K562 (cell line): ENCODE results near the gene RPN1. TPM values are rescaled to one million over a fixed set of nuclear protein-coding genes. Genes with fewer than 3 reads are reported as not detected.

ENCODE experiments used
- BDP1 ChIP-seq: IDR thresholded peaks from 3 replicates; pipeline ENCODE4 v1.6.1; 2011; ENCODE audit not compliant: insufficient read length, insufficient read depth
- BRD9 ChIP-seq: fragments of 450-650 bp; IDR thresholded peaks from 2 replicates; pipeline ENCODE4 v1.6.1; 2018; ENCODE audit warnings: low read depth; ENCODE audit not compliant: partially characterized antibody
- CBX1 ChIP-seq: sonication (generic); IDR thresholded peaks from 2 replicates; pipeline ENCODE4 v1.6.1; 2016; ENCODE audit warnings: antibody characterized with exemption, low read depth, mild to moderate bottlenecking
- CCAR2 ChIP-seq: fragments of 200-400 bp; formaldehyde crosslinking; IDR thresholded peaks from 2 replicates; pipeline ENCODE4 v1.6.1; 2017; ENCODE audit warnings: mild to moderate bottlenecking, low read depth, low read length
- CTCF ChIP-seq, 3 experiments: IDR thresholded peaks in 2 of 3; conservative IDR thresholded peaks in 1 of 3; 2 replicates each; pipeline ENCODE4 v1.5.1; 2011 to 2012; ENCODE audit warnings: low read length in 3 of 3, mild to moderate bottlenecking in 3 of 3, control low read depth in 2 of 3, improper control_type of control experiment in 1 of 3, inconsistent platforms in 1 of 3, low read depth in 1 of 3, mixed read lengths in 1 of 3, moderate library complexity in 1 of 3; ENCODE audit not compliant: insufficient read depth in 2 of 3
- CTCFL ChIP-seq: IDR thresholded peaks from 2 replicates; pipeline ENCODE4 v1.6.1; 2011; ENCODE audit warnings: borderline replicate concordance, low read depth, mild to moderate bottlenecking, moderate library complexity, low read length; ENCODE audit not compliant: insufficient read depth, poor library complexity, severe bottlenecking
- DEAF1 ChIP-seq: fragments of 450-650 bp; formaldehyde crosslinking; IDR thresholded peaks from 2 replicates; pipeline ENCODE4 v1.4.0; 2020; ENCODE audit warnings: mild to moderate bottlenecking, moderate library complexity
- E2F1 ChIP-seq: sonication (generic); formaldehyde crosslinking; IDR thresholded peaks from 2 replicates; pipeline ENCODE4 v1.8.1; 2023; ENCODE audit warnings: mild to moderate bottlenecking, missing genetic modification reagents, moderate library complexity
- EGR1 ChIP-seq: fragments of 450-650 bp; conservative IDR thresholded peaks from 2 replicates; pipeline ENCODE4 v1.6.1; 2017; ENCODE audit warnings: mild to moderate bottlenecking
- FOXK1 ChIP-seq: sonication (generic); formaldehyde crosslinking; IDR thresholded peaks from 2 replicates; pipeline ENCODE4 v1.8.0; 2022; ENCODE audit warnings: missing genetic modification reagents, mild to moderate bottlenecking, borderline replicate concordance
- HDAC2 ChIP-seq: fragments of 450-650 bp; IDR thresholded peaks from 2 replicates; pipeline ENCODE4 v1.6.1; 2016; ENCODE audit warnings: mild to moderate bottlenecking
- MAFK ChIP-seq: IDR thresholded peaks from 2 replicates; pipeline ENCODE4 v1.6.1; 2011; ENCODE audit warnings: low read length, improper control_type of control experiment
- MEF2D ChIP-seq: conservative IDR thresholded peaks from 2 replicates; pipeline ENCODE4 v1.6.1; 2016; ENCODE audit warnings: low read depth, missing genetic modification characterization, missing compliant biosample characterization
- MEIS2 ChIP-seq: fragments of 450-650 bp; IDR thresholded peaks from 2 replicates; pipeline ENCODE4 v1.6.1; 2014; ENCODE audit warnings: mild to moderate bottlenecking; ENCODE audit not compliant: partially characterized antibody
- NCOA2 ChIP-seq, 2 experiments: fragments of 450-650 bp; IDR thresholded peaks; 2 replicates each; pipeline ENCODE4 v1.6.1; 2018; ENCODE audit warnings: mild to moderate bottlenecking in 2 of 2, moderate library complexity in 1 of 2; ENCODE audit not compliant: partially characterized antibody in 2 of 2
- NFIX ChIP-seq: fragments of 250-450 bp; sonication (Bioruptor Pico); IDR thresholded peaks from 2 replicates; pipeline ENCODE4 v1.4.0; 2020; ENCODE audit warnings: low read depth, mild to moderate bottlenecking, moderate library complexity
- PTTG1 ChIP-seq: fragments of 450-650 bp; IDR thresholded peaks from 2 replicates; pipeline ENCODE4 v1.6.1; 2016; ENCODE audit warnings: low read depth, mild to moderate bottlenecking, missing genetic modification characterization, missing compliant biosample characterization
- RBFOX2 ChIP-seq: fragments of 200-400 bp; formaldehyde crosslinking; IDR thresholded peaks from 2 replicates; pipeline ENCODE4 v1.6.1; 2017; ENCODE audit warnings: low read depth, mild to moderate bottlenecking, low read length, moderate library complexity
- RCOR1 ChIP-seq, 2 experiments: IDR thresholded peaks; 2 replicates each; pipeline ENCODE4 v1.6.1; 2012; ENCODE audit warnings: low read depth in 2 of 2, low read length in 2 of 2, borderline replicate concordance in 1 of 2, improper control_type of control experiment in 1 of 2
- SP1 ChIP-seq: sonication (generic); formaldehyde crosslinking; IDR thresholded peaks from 2 replicates; pipeline ENCODE4 v1.8.1; 2022; ENCODE audit warnings: mild to moderate bottlenecking, missing genetic modification reagents
- ZFP1 ChIP-seq: fragments of 450-650 bp; formaldehyde crosslinking; IDR thresholded peaks from 2 replicates; pipeline ENCODE4 v1.4.0; 2020; ENCODE audit warnings: mild to moderate bottlenecking, mixed read lengths
- ZFP36 ChIP-seq: fragments of 150-350 bp; IDR thresholded peaks from 2 replicates; pipeline ENCODE4 v1.6.1; 2018; ENCODE audit warnings: low read length, low read depth; ENCODE audit not compliant: partially characterized antibody
- ZNF583 ChIP-seq: fragments of 250-450 bp; sonication (Bioruptor Pico); IDR thresholded peaks from 2 replicates; pipeline ENCODE4 v1.4.0; 2020
- polyA plus RNA-seq, 8 experiments: library from polyadenylated mRNA; depleted of rRNA in 4 of 8; stranded (reverse) in 5 of 8; unstranded in 3 of 8; fragments of >200 nt; fragmentation: Nextera tagmentation in 2 of 8; fragmentation: Illumina TruSeq in 1 of 8; extraction: Ambion mirVana in 2 of 8; extraction: Trizol in 1 of 8; gene quantifications; 2 replicates each; pipeline versions ENCODE4 v1.2.1 to v1.2.3, GENCODE V29; 2011 to 2014; ENCODE audit warnings: inconsistent platforms in 1 of 8, missing spikeins in 1 of 8
- total RNA-seq, 7 experiments: library from RNA; depleted of rRNA in 6 of 7; stranded (reverse); fragments of >200 nt in 6 of 7; fragmentation: Illumina TruSeq in 2 of 7; extraction: Trizol in 2 of 7; gene quantifications; 2 replicates each; pipeline versions ENCODE4 v1.2.1 to v1.2.3, GENCODE V29; 2011 to 2021; ENCODE audit warnings: low replicate concordance in 1 of 7

Gene RPN1
- total and polyA plus RNA-seq, 9 of the 15 experiments (the other 6 are each of a cell fraction or from before 2014, with no cell fraction given): 39.5 to 300 (median 148) TPM

- peak; percentile 80 for TF ChIP-seq BRD9
- no peak for TF ChIP-seq ZFP1 (CRISPR knock-in tag)
- no peak for TF ChIP-seq E2F1 (CRISPR knock-in tag)
- TF ChIP-seq ZNF583 (CRISPR knock-in tag): no peak
- TF ChIP-seq EGR1: no peak
- TF ChIP-seq RBFOX2: no peak
- TF ChIP-seq FOXK1 (CRISPR knock-in tag): no peak
- no peak for TF ChIP-seq MEF2D (tag)
- TF ChIP-seq DEAF1: no peak
- TF ChIP-seq HDAC2: peak; percentile 89
- TF ChIP-seq RCOR1 (IDR thresholded peaks at IDR 0.05; ENCODE audit: borderline replicate concordance in 1 of 2, low read depth in 2 of 2, low read length in 2 of 2): peak in 1 of 2 experiments; percentile 45; a peak in 1 of 4 replicates
- peak; percentile 23 to 57 (median 45); a peak in 5 of 6 replicates for TF ChIP-seq CTCF (IDR thresholded peaks at IDR 0.05 in 2 of 3, conservative IDR thresholded peaks at IDR 0.05 in 1 of 3; ENCODE audit: insufficient read depth in 2 of 3, low read depth in 1 of 3, low read length in 3 of 3)
- TF ChIP-seq NCOA2 (IDR thresholded peaks at IDR 0.05; ENCODE audit: partially characterized antibody in 2 of 2): no peak
- peak; percentile 89 for TF ChIP-seq ZFP36
- no peak for TF ChIP-seq PTTG1 (tag)
- TF ChIP-seq SP1: no peak
- no peak for TF ChIP-seq CCAR2
- no peak for TF ChIP-seq MAFK
- TF ChIP-seq BDP1: no peak
- TF ChIP-seq MEIS2: peak; percentile 22
- peak; percentile 20 for TF ChIP-seq CTCFL
- no peak for TF ChIP-seq NFIX
- peak; percentile 62; the same call in 1 of the 2 replicates for TF ChIP-seq CBX1
These were observed 77.9 kb downstream of the RPN1 start (continued) for GRCh38 chr3:128572644-128573105.
